Femur (tissue), 1 donor: ENCODE results near the gene POSTN.

Experiments used
- DNase-seq: peaks from one replicate; pipeline ENCODE4 v3.0.0-alpha.2; 2017

POSTN gene, protein sequence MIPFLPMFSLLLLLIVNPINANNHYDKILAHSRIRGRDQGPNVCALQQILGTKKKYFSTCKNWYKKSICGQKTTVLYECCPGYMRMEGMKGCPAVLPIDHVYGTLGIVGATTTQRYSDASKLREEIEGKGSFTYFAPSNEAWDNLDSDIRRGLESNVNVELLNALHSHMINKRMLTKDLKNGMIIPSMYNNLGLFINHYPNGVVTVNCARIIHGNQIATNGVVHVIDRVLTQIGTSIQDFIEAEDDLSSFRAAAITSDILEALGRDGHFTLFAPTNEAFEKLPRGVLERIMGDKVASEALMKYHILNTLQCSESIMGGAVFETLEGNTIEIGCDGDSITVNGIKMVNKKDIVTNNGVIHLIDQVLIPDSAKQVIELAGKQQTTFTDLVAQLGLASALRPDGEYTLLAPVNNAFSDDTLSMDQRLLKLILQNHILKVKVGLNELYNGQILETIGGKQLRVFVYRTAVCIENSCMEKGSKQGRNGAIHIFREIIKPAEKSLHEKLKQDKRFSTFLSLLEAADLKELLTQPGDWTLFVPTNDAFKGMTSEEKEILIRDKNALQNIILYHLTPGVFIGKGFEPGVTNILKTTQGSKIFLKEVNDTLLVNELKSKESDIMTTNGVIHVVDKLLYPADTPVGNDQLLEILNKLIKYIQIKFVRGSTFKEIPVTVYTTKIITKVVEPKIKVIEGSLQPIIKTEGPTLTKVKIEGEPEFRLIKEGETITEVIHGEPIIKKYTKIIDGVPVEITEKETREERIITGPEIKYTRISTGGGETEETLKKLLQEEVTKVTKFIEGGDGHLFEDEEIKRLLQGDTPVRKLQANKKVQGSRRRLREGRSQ

GRCh38 chr13:37598597-37598996, at the start of gene POSTN:
Gene POSTN (minus strand): TSS chr13:37598768. CDS start chr13:37598726, 42 bp downstream.
- peak; percentile 88 for DNase-seq

- DNase-seq = no peak
These were observed 48.6 kb upstream of the POSTN start for GRCh38 chr13:37647031-37647650.

DNA sequence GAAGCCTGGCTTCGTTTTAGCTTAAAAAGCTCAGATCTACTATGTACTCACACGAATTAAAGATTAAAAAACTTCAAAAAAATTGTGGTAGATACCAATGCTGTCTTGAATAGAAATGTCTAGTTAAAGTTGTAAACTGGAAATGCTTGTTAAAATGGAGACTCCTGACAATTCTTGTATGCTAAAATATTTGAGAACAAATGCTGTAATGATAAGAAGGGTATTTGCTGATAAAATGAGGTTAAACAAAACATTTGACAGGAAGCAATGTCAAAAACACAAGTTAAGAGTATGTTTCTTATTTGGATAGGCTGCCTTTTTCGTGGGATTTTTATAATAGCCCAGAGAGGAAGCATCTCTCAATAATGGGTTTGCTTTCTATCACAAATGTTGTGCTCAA, 48.0 kb upstream of the POSTN start:
- no peak for DNase-seq

GRCh38 chr13:37645181-37645740, 46.7 kb upstream of the POSTN start:
- no peak for DNase-seq

DNA sequence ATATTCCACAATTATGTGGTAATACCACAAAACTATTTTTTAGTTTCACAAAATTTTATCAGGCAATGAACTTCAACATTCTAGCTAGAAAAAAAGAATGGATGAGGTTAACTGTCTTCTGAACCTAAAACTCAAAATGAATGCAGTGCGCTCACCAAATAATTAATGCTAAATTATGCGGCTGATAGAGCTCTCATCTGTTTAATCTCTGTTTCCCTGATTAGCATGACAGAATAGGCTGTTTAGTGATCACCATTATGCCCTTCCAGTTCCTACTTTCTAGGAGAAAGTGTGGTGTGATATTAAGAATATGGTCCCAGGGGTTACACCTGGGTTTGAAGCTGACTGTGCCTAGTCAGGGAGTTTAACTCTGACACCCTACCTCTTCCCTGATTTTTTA, 42.8 kb upstream of the POSTN start:
- DNase-seq = no peak

DNA sequence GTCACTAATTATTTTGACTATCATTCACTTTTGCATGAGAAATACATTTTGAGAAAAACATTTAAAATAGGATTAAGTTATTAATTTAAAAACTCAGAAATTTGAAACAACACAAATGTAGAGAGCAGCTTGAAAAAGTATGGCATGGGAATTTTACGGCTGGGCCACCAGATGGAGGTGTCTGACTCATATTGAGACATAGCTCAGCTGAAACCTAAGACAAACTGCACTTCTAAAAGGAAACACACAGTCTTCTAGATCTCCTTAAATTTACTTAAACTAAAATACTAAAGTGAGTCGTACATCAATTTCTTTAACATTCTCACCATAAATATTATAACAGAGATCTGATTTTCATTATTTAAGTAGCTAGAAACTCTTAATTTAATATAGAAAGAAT, 41.9 kb upstream of the POSTN start:
- peak; percentile 29 for DNase-seq

- DNase-seq = no peak
These were observed 38.1 kb upstream of the POSTN start for GRCh38 chr13:37636701-37637100.

- DNase-seq = no peak
These were observed 33.7 kb upstream of the POSTN start for GRCh38 chr13:37632294-37632693.

- no peak for DNase-seq
These were observed 28.9 kb upstream of the POSTN start for GRCh38 chr13:37627428-37627827.

DNA sequence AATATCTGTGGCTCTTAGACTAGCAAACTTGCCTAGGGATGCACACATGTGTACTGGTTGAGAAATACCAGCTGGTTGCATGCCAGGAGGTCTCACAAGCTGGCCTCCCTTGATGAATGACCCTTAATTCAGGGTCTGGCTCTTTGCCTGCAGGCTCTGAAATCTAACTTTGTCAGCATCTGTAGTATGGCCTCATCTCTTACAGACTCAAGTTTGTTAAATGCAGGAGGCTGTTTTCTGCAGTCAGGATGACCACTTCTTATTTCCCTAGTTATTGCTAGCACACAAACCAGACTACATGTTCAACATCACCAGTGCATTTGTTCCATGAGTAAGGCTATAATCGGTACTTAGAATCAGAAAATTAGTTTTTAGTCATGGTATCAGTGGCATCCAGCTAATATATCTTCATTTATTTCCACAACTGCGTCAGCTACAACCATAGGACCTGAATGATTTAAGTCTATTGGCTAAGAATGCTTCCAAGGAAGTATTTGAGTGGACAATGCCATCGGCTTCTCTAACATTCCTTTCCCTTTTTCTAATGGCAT, 23.3 kb upstream of the POSTN start:
- DNase-seq = no peak

- DNase-seq = no peak
These were observed 20.0 kb upstream of the POSTN start for GRCh38 chr13:37618554-37618953.

- DNase-seq = no peak
These were observed 18.6 kb upstream of the POSTN start for GRCh38 chr13:37617173-37617572.

GRCh38 chr13:37616131-37616530, 17.6 kb upstream of the POSTN start:
- DNase-seq = no peak

GRCh38 chr13:37615276-37615675, 16.7 kb upstream of the POSTN start:
- no peak for DNase-seq

- no peak for DNase-seq
These were observed 15.1 kb upstream of the POSTN start for GRCh38 chr13:37613638-37614037.

GRCh38 chr13:37613236-37613635, 14.7 kb upstream of the POSTN start:
- no peak for DNase-seq

- no peak for DNase-seq
These were observed 10.3 kb upstream of the POSTN start for GRCh38 chr13:37608750-37609339.

GRCh38 chr13:37602733-37603381, 4.3 kb upstream of the POSTN start:
- DNase-seq = no peak

- no peak for DNase-seq
These were observed 3.3 kb upstream of the POSTN start for GRCh38 chr13:37601648-37602440.

GRCh38 chr13:37599519-37599918, 951 bp upstream of the POSTN start:
- no peak for DNase-seq

GRCh38 chr13:37597477-37598025, 1.0 kb downstream of the POSTN start:
- DNase-seq = no peak
